CD4-positive, alpha-beta T cell treated with Interferon gamma for 1 hour (primary cell): ENCODE data around the gene C5orf24.
A peak's percentile ranks its signal among the peaks of the same experiment; 100 is the strongest.
"Not testable (repeated sequence)": the region's sequence is repeated elsewhere in the genome, so short reads cannot be mapped to it uniquely, and the experiment has no call there.

Experiments used
- DNase-seq: peaks from one replicate; pipeline ENCODE4 v3.0.0-alpha.2; 2020

The C5orf24 gene

DNA sequence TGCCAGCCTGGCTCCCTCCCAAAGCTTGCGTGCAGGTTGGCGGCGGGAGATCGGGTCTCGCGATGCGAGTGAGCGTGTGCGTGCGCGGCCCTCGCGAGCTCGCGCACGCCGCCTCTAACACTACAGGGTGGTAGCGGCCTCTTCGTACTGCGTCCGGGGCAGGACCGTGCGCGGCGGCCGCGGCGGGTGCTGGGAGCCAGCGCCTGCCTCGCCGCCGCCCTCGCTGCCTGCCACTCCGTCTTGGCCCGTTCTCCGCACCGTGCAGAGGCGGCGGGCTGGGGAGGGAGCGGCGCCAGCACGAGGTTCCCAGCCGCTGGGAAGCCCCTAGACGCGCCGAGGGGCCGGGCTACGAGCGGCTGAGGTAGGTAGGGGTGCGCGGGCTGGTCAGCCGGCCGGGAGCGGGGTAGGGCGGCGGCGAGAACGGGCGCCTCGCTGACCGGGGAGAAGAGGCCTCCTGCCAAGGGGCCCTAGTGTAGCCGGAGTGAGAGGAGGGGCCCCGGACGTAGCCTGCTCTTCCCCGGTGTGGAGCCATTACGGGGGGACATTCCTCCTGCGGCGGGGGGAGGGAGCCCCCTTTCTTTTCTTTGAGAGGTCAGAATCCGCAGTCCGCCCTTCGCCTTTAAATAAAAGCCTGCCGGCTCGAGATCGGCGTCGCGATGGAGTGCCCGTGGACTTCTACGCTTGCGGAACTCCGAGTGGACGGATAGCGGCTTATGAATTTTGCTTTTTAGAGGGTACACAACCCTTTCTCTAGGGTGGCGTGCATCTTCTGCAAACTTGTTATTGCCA, at the start of gene C5orf24:
Gene C5orf24 (plus strand): TSS at position 117 of the 789 bp plus-strand sequence. CDS start 8,933 bp downstream, outside the sequence.
- DNase-seq = peak; percentile 93

DNA sequence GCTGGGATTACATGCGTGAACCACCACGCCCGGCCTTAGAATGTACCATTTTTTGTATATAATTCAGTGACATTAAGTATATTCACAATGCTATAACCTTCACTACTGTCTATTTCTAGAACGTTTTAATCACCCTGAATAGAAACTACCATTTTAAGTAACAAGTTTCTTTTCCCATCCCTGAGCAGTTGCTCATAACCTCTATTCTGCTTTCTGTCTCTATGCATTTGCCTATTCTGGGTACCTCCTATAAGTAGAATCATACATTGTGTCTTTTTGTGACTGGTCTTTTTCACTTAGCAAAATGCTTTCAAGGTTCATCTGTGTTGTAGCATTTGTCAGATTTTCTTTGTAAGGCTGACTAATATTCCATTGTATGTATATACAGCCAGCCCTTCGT, 47.3 kb upstream of the C5orf24 start:
- DNase-seq = no peak

DNA sequence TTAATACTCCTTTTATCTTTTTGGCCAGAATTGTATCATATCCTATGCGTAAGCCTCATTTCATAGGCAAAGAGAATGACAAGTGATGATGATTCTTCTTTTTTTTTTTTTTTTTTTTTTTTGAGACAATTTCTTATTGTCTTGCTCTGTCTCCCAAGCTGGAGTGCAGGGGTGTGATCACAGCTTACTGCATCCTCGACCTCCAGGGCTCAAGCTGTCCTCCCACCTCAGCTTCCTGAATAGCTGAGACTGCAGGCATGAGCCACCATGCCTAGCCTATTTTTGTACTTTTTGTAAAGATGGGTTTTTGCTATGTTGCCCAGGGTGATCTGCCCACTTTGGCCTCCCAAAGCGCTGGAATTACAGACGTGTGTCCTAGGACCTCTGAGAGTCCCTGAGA, 41.9 kb upstream of the C5orf24 start:
- no peak for DNase-seq

DNA sequence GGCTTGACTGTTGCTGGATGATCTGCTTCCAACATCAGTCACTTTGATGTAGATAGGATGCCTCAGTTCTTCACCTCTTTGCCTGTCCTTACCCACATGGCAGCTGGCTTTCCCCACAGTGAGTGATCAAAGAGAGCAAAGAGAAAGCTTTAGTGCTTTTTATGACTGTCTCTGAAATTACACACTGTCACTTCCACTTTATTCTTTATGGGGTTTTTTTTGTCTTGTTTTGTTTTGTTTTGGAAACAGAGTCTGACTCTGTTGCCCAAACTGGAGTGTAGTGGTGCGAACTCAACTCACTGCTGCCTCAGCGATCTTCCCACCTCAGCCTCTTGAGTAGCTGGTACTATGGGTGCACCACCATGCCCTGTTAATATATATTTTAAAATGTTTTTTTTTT, 32.4 kb upstream of the C5orf24 start:
- DNase-seq = no peak

DNA sequence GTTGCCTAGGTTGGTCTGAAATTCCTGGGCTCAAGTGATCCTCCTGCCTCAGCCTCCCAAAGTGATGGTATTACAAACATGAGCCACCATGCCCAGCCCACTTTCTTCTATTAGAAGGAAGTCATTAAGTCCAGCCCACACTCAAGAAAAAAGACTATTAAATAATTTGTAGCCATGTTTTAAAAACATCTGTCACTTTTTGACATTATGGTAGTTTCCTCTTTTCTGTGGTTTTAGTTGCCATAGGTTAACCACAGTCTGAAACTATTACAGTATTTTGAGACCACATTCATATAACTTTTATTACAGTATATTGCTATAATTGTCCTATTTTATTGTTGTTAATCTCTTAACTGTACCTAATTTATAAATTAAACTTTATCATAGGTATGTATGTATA, 31.9 kb upstream of the C5orf24 start:
- no peak for DNase-seq

DNA sequence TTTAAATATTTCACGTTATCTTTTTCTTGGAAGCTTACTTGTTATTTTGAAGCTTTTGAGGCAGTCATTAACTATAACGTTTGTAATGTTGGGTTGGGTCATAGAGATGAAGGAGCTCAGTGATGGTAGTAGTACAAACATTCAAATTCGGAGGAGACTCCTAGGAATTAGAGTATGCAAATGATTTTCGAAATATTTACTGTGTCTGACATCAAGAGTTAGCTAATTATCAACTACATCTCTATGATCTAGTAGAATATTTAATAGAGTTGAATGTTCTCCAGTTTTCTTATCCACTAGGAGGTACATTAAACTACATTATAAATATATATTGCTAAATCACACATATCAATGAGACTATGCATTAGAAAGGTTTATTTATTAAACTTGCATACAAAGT, 28.8 kb upstream of the C5orf24 start:
- DNase-seq = no peak

DNA sequence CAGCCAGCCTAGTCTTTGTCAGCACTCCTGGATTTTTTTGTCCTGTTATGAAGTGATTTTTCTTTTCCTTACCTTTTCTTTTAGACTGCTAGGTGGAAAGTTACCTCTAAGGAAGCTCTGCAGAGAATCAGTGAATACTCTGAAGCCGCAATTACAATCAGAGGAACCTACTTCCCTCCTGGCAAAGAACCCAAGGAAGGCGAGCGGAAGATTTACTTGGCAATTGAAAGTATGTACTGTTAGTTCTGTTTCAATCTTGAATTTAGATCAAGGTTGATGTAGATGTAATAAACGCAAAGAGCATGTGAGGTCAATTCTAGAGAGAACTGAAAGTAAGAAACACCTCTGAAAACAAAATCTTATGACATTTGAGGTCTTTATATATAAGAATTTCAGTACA, 27.0 kb upstream of the C5orf24 start:
- no peak for DNase-seq

DNA sequence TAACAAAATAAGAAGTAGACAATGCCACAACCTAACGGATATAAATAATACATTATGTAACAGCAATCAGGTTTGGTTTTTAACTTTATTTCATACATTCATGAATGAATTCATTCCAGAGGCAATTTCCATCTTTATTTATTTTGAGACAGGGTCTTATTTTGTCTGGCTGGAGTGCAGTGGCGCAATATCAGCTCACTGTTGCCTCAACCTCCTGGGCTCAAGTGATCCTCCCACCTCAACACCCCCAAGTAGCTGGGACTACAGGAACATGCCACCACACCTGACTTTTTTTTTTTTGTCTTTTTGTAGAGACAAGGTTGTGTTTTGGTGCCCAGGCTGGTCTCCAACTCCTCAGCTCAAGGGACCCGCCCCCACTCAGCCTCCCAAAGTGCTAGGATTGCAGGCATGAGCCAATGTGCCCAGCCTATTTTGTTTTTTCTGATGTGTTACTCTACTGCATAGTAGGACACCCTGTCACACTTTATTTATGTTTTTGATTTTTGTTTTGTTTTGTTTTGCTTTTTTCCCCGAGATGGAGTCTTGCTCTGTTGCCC, 26.3 kb upstream of the C5orf24 start:
- no peak for DNase-seq

DNA sequence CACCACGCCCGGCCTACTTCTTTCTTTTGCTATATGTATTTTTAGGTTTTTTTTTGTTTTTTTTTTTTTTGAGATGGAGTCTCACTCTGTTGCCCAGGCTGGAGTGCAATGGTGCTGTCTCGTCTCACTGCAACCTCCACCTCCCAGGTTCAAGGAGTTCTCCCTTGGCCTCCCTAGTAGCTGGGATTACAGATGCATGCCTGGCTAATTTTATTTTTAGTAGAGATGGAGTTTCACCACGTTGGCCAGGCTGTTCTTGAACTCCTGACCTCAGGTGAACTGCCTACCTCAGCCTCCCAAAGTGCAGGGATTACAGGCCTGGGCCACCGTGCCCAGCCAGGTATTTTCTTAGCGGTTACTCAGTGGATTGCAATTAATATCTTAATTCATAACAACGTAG, 23.9 kb upstream of the C5orf24 start:
- no peak for DNase-seq

DNA sequence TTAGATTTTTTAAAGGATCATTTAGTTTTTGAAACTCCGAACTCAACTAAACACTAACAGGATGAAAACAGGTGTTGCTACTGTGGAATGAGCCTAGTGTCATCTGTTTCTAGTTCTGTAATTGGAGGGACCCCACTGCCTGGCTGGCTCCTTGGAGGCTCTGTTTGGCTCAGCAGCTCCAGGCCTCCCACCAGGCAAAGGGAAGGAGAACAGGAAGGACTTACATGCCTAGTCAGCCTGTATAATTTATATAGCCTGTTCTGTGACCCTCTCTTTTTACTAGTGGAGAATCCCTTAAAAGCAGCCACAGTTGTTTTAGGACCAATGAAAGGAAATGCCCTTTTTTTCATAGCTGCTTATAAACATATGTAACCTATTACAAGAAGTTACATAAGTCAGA, 21.1 kb upstream of the C5orf24 start:
- no peak for DNase-seq

DNA sequence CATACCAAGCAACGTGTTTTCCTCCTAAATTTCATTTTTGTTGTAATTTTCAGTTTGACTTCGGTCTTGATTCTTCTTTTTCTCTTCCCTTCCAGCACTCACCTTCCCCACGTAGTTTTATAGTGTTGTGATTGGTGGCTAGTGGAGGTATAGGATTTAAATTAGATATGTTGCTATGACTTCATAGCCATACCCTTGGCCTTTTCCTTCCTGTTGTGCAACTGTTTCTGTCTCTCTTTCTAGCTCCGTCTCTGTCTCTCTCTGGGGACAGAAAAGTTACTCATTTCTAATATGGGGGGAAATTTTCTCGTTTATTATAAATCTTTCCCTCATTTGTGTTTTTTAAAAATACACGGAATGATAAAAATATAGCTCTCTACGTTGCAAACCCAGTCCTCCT, 20.6 kb upstream of the C5orf24 start:
- no peak for DNase-seq

DNA sequence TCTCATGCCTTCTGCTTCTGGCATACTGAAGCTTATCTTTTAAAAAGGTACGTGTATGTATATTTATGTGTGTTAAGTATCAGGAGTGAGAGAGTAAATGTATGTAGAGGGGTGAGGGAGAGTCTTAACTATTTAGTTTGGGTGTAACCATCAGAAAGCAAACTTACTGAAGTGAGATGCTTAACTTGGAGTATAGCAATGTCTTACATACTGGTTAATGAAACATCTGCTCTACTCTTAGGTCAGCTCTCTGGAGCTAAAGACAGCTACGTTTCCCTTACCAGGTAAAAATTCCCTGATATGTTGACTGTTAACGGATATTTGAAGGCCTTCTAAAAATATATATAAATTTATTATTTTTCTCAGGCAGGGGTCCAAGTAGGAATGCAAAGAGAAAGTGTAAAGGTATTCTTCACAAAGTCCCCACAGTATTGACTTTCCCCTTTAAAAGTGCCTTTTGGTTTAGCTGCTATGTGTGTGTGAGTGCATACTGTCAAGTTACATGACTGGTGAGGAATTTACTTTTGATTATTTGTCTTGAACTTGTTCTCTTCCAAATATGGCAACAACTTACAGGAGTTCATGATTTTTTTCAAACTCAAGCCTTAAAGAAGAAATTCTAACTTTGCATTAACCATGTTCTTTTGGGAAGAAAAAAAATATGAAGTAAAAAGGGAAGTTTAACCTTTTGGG, 12.3 kb upstream of the C5orf24 start:
- DNase-seq = no peak

DNA sequence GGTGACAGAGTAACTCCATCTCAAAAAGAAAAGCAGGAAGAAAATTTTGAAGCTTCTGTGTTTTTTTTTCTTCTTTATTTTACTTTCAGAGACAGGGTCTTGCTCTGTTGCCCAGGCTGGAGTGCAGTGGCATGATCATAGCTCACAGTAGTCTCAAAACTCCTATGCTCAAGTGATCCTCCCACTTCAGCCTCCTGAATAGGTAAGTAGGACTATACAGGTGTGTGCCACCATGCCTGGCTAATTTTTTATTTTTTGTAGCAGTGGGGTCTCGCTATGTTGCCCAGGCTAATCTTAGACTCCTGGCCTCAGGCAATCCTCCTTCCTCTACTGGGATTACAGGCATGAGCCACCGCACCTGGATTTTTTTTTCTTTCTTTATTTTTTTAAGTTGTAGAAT, 10.1 kb upstream of the C5orf24 start:
- no peak for DNase-seq

DNA sequence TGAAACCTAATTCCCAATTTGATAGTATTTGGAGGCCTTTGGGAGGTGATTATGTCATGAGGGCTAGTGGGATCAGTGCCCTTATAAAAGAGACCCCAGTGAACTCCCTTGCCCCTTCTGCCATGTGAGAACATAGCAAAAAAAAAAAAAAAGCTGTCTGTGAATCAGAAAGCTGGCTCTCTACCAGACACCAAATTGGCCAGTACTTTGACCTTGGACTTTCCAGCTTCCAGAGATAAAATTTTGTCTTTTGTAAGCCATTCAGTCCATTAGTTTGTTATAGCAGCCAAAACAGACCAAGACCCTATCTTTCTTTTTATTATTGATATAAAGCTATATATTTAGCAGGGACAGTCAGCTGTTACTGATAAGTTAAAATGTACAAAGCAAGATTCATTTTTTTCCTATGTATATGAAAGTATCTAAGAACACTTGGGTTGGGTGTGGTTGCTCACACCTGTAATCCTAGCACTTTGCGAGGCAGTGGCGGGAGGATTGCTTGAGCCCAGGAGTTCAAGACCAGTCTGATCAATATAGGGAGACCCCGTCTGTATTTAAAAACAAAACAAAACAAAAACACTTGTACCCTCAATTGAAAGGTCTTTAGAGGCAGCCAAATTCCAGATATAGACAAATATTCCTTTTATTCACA, 8.1 kb upstream of the C5orf24 start:
- no peak for DNase-seq

DNA sequence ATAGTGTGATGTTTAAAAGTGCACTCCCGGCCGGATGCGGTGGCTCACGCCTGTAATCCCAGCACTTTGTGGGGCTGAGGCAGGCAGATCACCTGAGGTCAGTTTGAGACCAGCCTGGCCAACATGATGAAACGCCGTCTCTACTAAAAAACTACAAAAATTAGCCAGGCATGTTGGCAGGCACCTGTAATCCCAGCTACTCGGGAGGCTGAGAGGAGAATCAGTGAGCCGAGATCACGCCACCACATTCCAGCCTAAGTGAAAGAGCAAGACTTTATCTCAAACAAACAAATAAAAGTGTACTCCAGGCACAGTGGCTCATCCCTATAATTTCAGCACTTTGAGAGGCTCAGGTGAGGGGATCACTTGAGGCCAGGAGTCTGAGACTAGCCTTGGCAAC, 7.4 kb upstream of the C5orf24 start:
- not testable (repeated sequence) for DNase-seq

DNA sequence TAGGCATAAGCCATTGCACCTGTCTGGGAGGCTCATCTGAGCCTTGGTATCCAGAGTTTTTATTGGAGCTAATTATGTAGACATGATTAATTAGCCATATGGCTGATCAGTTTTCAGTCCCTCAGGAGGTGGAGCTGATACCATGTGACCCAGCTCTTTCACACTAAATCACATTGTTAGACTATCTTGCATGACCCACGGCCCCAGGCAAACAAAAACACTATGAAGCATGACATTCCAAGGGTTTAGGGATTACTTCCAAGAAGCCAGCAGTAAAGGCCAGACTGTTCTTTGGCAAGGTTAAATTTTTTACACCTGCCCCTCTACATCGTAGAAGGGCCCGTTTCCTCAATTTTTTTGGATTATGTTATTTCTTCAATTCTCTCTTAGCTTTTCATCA, 5.0 kb upstream of the C5orf24 start:
- no peak for DNase-seq

DNA sequence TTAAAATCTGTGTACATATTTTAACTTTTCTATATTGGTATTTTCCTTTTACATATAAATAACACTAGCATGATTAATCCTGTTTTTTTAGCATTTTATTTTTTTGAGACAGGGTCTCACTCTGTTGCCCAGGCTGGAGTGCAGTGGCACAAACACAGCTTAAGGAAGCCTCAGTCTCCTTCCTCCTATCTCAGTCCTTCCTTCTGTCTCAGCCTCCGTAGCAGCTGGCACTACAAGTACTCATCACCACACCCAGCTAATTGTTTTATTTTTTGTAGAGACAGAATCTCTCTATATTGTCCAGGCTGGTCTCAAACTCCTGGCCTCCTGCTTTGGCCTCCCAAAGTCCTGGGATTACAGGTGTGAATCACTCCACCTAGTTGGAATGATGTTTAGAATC, 1.5 kb upstream of the C5orf24 start:
- no peak for DNase-seq

DNA sequence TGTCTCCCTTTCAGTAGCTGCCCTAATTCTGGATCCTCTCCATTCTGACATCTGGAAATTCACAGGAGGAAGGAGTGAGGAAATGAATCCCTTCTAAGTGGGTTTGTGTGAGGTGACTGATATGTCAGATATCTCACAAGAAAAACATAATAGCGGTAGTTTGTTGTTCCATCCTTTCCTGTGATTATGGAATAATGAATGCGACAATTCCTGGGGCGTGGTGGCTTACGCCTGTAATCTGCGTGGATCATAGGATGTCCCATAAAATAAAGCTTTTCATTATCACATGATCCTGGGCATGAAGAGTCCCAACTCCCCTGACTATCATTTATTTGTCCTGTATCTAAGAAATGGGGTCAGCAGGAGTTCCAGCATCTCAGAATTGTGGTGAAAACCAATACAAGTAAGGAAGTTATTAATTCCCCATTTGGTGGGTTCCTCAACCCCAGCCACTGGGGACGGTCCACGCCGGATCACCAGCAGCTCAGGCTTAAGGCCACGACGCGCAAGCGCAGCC, 375 bp upstream of the C5orf24 start:
- DNase-seq = no peak

DNA sequence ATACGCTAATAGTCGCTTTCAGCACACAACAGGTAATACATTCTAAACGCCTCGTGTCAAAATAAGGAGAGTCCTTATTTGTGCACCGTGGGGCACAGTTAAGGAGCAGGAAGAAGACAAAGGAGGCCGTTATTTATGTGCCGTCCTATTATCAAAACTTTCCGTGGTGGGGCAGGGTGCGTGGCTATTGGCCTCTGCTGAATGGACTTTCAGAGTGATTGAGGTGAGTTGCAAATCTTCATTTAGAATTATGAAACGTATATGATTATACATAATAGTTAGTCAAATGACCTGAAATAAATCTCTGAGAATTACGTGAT, 833 bp downstream of the C5orf24 start:
- no peak for DNase-seq

DNA sequence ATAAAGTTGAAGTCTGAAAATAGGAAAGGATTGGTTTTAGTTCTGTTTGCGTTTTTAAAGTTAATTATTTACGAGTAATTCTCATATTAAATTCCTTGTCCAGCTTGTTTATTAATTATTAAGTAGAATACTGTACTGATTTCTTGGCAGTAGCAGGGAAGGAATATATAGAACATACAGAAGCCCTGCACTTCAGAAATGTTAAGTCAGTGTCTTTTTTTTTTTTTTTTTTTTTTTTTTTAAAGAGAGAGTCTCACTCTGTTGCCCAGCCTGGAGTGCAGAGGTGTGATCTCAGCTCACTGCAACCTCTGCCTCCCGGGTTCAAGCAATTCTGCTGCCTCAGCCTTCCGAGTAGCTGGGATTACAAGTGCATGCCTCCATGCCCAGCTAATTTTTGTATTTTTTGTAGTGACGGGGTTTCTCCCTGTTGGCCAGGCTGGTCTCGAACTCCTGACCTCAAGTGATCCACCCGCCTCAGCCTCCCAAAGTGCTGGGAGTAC, 3.7 kb downstream of the C5orf24 start:
- not testable (repeated sequence) for DNase-seq

DNA sequence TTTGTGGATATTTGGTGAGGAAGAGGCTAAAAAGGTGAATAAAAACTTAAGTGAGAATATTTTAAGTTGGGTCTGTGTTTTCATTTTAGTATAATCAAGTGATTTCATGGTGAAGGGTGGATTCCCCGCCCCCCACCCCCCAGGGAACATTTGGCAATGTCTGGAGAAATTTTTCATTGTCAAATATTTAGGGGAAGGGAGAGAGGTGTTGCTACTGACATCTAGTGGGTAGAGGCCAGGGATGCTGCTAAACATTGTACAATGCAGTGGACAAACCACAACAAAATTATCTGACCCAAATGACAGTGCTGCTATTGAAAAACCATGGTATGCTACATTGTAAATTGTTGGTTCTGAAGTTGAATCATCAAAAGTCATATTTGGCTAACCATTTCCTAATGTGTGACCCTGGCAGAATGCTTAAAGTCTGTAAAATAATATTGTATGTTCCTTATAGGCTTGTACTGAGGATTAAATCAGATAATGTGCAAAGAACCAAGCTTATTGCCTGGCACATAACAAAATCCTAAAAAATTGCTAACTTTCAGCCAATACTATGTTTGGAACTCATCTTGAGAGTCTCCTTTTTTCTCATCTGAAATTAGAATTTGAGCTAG, 5.6 kb downstream of the C5orf24 start:
- no peak for DNase-seq

DNA sequence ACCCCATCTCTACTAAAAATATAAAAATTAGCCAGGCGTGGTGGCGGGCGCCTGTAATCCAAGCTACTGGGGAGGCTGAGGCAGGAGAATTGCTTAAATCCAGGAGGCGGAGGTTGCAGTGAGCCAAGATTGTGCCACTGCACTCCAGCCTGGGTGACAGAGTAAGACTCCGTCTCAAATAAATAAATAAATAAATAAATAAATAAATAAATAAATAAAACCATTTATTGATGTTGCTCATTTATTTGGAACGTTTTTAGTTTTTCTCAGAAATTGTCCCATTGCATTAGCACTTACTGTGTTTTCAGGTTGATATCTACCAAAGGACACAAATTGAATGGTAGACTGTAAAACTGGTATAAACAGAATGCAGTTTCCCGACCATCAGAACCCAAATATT, 10.7 kb downstream of the C5orf24 start:
- not testable (repeated sequence) for DNase-seq

DNA sequence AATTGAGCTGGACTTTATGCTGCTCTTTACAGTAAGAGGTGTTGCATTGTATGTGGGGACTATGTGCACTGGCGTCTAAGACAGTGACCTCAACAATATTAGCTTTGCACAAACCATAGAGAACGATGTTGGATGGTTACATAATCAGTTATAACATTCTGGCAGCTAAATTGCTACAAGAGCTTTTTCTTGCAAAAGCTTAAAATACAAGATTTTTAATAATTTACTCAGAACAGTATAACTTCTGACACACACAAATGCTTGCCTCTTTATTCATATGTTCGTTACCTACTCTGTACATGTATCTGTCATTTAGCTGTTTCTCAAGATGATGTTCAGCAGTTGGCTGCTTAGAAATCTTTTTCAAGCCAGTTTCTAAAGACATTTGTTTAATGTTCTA, 11.6 kb downstream of the C5orf24 start:
- DNase-seq = no peak
